Mesenchymal stem cell (in vitro differentiated cells and primary cell): Measurements from ENCODE around the gene SMAD1.

ENCODE experiments used
- DNase-seq: peaks from one replicate; pipeline ENCODE4 v3.0.0-alpha.2; 2013
- H2AFZ ChIP-seq: one replicate; pipeline ENCODE4 v1.6.1; 2013; ENCODE audit warnings: low read depth, mild to moderate bottlenecking, control low read depth, inconsistent platforms, low read length, moderate library complexity
- H2AK5ac ChIP-seq: 2 replicates; pipeline ENCODE4 v1.6.1; 2013; ENCODE audit warnings: low read length, moderate library complexity, mild to moderate bottlenecking, inconsistent platforms; ENCODE audit not compliant: severe bottlenecking
- H2BK120ac ChIP-seq: one replicate; pipeline ENCODE4 v1.6.1; 2013; ENCODE audit warnings: low read depth, mild to moderate bottlenecking, inconsistent platforms, low read length, moderate library complexity
- H2BK12ac ChIP-seq, 2 experiments: one replicate each; pipeline ENCODE4 v1.6.1; 2013; ENCODE audit warnings: inconsistent platforms in 2 of 2, low read length in 2 of 2, mild to moderate bottlenecking in 2 of 2, moderate library complexity in 2 of 2, control low read depth in 1 of 2
- H2BK15ac ChIP-seq: one replicate; pipeline ENCODE4 v1.6.1; 2013; ENCODE audit warnings: mild to moderate bottlenecking, low read depth, inconsistent platforms; ENCODE audit not compliant: poor library complexity, severe bottlenecking
- H2BK5ac ChIP-seq: 2 replicates; pipeline ENCODE4 v1.6.1; 2013; ENCODE audit warnings: low read depth, mild to moderate bottlenecking, low read length, control low read depth, inconsistent platforms; ENCODE audit not compliant: poor library complexity, severe bottlenecking
- H3K14ac ChIP-seq, 2 experiments: one replicate each; pipeline ENCODE4 v1.6.1; 2013; ENCODE audit warnings: inconsistent platforms in 2 of 2, low read length in 2 of 2, control low read depth in 1 of 2, mild to moderate bottlenecking in 1 of 2, moderate library complexity in 1 of 2
- H3K18ac ChIP-seq, 2 experiments: one replicate each; pipeline ENCODE4 v1.6.1; 2013; ENCODE audit warnings: inconsistent platforms in 2 of 2, low read length in 2 of 2, control low read depth in 1 of 2, low read depth in 1 of 2, mild to moderate bottlenecking in 1 of 2
- H3K23ac ChIP-seq, 2 experiments: one replicate each; pipeline ENCODE4 v1.6.1; 2013; ENCODE audit warnings: inconsistent platforms in 2 of 2, low read length in 2 of 2, mild to moderate bottlenecking in 2 of 2, moderate library complexity in 2 of 2, control low read depth in 1 of 2
- H3K27ac ChIP-seq: 2 replicates; pipeline ENCODE4 v1.5.1; 2013; ENCODE audit warnings: mild to moderate bottlenecking, moderate library complexity, low read length, control low read depth, inconsistent platforms; ENCODE audit not compliant: poor library complexity, severe bottlenecking
- H3K27me3 ChIP-seq, 2 experiments: 2 replicates each; pipeline versions ENCODE4 v1.6.1 to v1.7.0; 2013; ENCODE audit warnings: low read length in 2 of 2, mild to moderate bottlenecking in 2 of 2, moderate library complexity in 2 of 2, control low read depth in 1 of 2, inconsistent platforms in 1 of 2; ENCODE audit not compliant: control insufficient read depth in 1 of 2, insufficient read depth in 1 of 2
- H3K36me3 ChIP-seq, 2 experiments: 2 replicates each; pipeline versions ENCODE4 v1.6.1 to v1.7.0; 2013; ENCODE audit warnings: low read length in 2 of 2, control low read depth in 1 of 2, inconsistent platforms in 1 of 2, low read depth in 1 of 2, mild to moderate bottlenecking in 1 of 2; ENCODE audit not compliant: insufficient read depth in 2 of 2, control insufficient read depth in 1 of 2
- H3K4ac ChIP-seq, 2 experiments: one replicate each; pipeline ENCODE4 v1.6.1; 2013; ENCODE audit warnings: inconsistent platforms in 2 of 2, low read length in 2 of 2, mild to moderate bottlenecking in 2 of 2, moderate library complexity in 2 of 2, control low read depth in 1 of 2, low read depth in 1 of 2
- H3K4me1 ChIP-seq: 2 replicates; pipeline ENCODE4 v1.6.1; 2013; ENCODE audit warnings: low read depth, low read length, control low read depth; ENCODE audit not compliant: control insufficient read depth, insufficient read depth
- H3K4me2 ChIP-seq: 2 replicates; pipeline ENCODE4 v1.6.1; 2013; ENCODE audit warnings: low read length, mild to moderate bottlenecking, inconsistent platforms; ENCODE audit not compliant: poor library complexity, severe bottlenecking
- H3K4me3 ChIP-seq, 2 experiments: 2 replicates each; pipeline versions ENCODE4 v1.5.1 to v1.7.0; 2013; ENCODE audit warnings: low read length in 2 of 2, mild to moderate bottlenecking in 2 of 2, control low read depth in 1 of 2, low read depth in 1 of 2; ENCODE audit not compliant: insufficient read depth in 1 of 2
- H3K79me1 ChIP-seq: replicated peaks from 2 replicates; pipeline ENCODE4 v1.6.1; 2013; ENCODE audit warnings: mild to moderate bottlenecking, control low read depth, low read length, inconsistent platforms; ENCODE audit not compliant: poor library complexity, severe bottlenecking
- H3K9ac ChIP-seq: 2 replicates; pipeline ENCODE4 v1.7.0; 2013; ENCODE audit warnings: mild to moderate bottlenecking, low read length, moderate library complexity
- H3K9me3 ChIP-seq: 2 replicates; pipeline ENCODE4 v1.7.0; 2013; ENCODE audit warnings: mild to moderate bottlenecking, low read length; ENCODE audit not compliant: control insufficient read depth
- H4K8ac ChIP-seq: one replicate; pipeline ENCODE4 v1.6.1; 2013; ENCODE audit warnings: inconsistent platforms, mild to moderate bottlenecking, low read length, moderate library complexity
- H4K91ac ChIP-seq: one replicate; pipeline ENCODE4 v1.6.1; 2013; ENCODE audit warnings: mild to moderate bottlenecking, low read length, inconsistent platforms
- WGBS: methylation state at CpG from one replicate; pipeline ENCODE4 v1.1.7; 2013; ENCODE audit warnings: mixed read lengths; 5-methylcytosine and 5-hydroxymethylcytosine counted together

The SMAD1 gene

GRCh38 chr4:145490796-145491195 lies 9.1 kb downstream of the SMAD1 start:
- no peak for DNase-seq

GRCh38 chr4:145492376-145492775 lies 10.7 kb downstream of the SMAD1 start:
- no peak overlapping the region for H3K14ac ChIP-seq
- no peaks in the 10 kb centered on the region for H3K36me3 ChIP-seq
- H2BK12ac ChIP-seq: no peak overlapping the region
- no peaks in the 10 kb centered on the region for H3K9me3 ChIP-seq
- no peak overlapping the region for H2BK120ac ChIP-seq
- DNase-seq: no peak
- H3K23ac ChIP-seq: no peak overlapping the region
- H2BK5ac ChIP-seq: no peak overlapping the region
- H3K79me1 ChIP-seq: peaks cover 17% of the 10 kb centered on the region
- no peak overlapping the region for H3K27ac ChIP-seq
- no peak overlapping the region for H3K9ac ChIP-seq
- WGBS: 83% methylated on average over 2 of the region's 3 CpGs
- no peak overlapping the region for H2AK5ac ChIP-seq
- no peak overlapping the region for H2BK15ac ChIP-seq
- no peak overlapping the region for H3K18ac ChIP-seq
- H2AFZ ChIP-seq: no peak overlapping the region
- peaks cover 1% of the 10 kb centered on the region for H3K4me1 ChIP-seq
- H3K4ac ChIP-seq: no peak overlapping the region
- no peaks in the 10 kb centered on the region for H3K27me3 ChIP-seq
- H4K8ac ChIP-seq: no peak overlapping the region
- no peak overlapping the region for H4K91ac ChIP-seq
- no peak overlapping the region for H3K4me2 ChIP-seq
- H3K4me3 ChIP-seq: no peak overlapping the region

More at GRCh38 chr4:145490796-145491195, 9.1 kb downstream of the SMAD1 start:
- Histone ChIP-seq H2BK12ac (no peak overlapping the region), H3K36me3 (no peaks in the 10 kb centered on the region), H3K4ac (no peak overlapping the region), H4K8ac (no peak overlapping the region), H4K91ac (no peak overlapping the region), H3K14ac (no peak overlapping the region), H3K79me1 (peaks cover 14% of the 10 kb centered on the region), H3K27ac (no peak overlapping the region), H2BK120ac (no peak overlapping the region), H3K4me2 (no peak overlapping the region), H2BK15ac (no peak overlapping the region), H3K9me3 (no peaks in the 10 kb centered on the region), H3K4me1 (peaks cover 1% of the 10 kb centered on the region), H3K23ac (no peak overlapping the region), H3K4me3 (no peak overlapping the region), H2AFZ (no peak overlapping the region), H2BK5ac (no peak overlapping the region), H3K18ac (no peak overlapping the region), H3K9ac (no peak overlapping the region), H2AK5ac (no peak overlapping the region), H3K27me3 (no peaks in the 10 kb centered on the region)
- WGBS: no CpG with 5 or more reads among the region's 1 CpG

- no peak overlapping the region for H2BK15ac ChIP-seq
- H4K8ac ChIP-seq: no peak overlapping the region
- no peak overlapping the region for H2BK5ac ChIP-seq
- no peaks in the 10 kb centered on the region for H3K36me3 ChIP-seq
- DNase-seq: no peak
- H3K14ac ChIP-seq: no peak overlapping the region
- H2BK120ac ChIP-seq: no peak overlapping the region
- H2AK5ac ChIP-seq: no peak overlapping the region
- no peaks in the 10 kb centered on the region for H3K27me3 ChIP-seq
- peaks cover 1% of the 10 kb centered on the region for H3K4me1 ChIP-seq
- H4K91ac ChIP-seq: no peak overlapping the region
- H3K27ac ChIP-seq: no peak overlapping the region
- H2BK12ac ChIP-seq: no peak overlapping the region
- H3K9me3 ChIP-seq: no peaks in the 10 kb centered on the region
- H3K4me3 ChIP-seq: no peak overlapping the region
- H3K4ac ChIP-seq: no peak overlapping the region
- no peak overlapping the region for H2AFZ ChIP-seq
- no peak overlapping the region for H3K18ac ChIP-seq
- H3K23ac ChIP-seq: no peak overlapping the region
- H3K4me2 ChIP-seq: no peak overlapping the region
- H3K79me1 ChIP-seq: peaks cover 17% of the 10 kb centered on the region
- 100% methylated on average over 1 of the region's 2 CpGs for WGBS
- H3K9ac ChIP-seq: no peak overlapping the region
These were observed 11.5 kb downstream of the SMAD1 start for GRCh38 chr4:145493166-145493565.

- H3K27me3 ChIP-seq: no peaks in the 10 kb centered on the region
- no peak overlapping the region for H2BK12ac ChIP-seq
- no peaks in the 10 kb centered on the region for H3K36me3 ChIP-seq
- H2BK15ac ChIP-seq: no peak overlapping the region
- H3K4me2 ChIP-seq: no peak overlapping the region
- peak overlapping the region; percentile 42 for H2AK5ac ChIP-seq
- no peak overlapping the region for H3K18ac ChIP-seq
- no peak overlapping the region for H2AFZ ChIP-seq
- no peak overlapping the region for H3K27ac ChIP-seq
- H3K4me3 ChIP-seq: no peak overlapping the region
- H3K14ac ChIP-seq: no peak overlapping the region
- no peak overlapping the region for H2BK5ac ChIP-seq
- no peak overlapping the region for H4K91ac ChIP-seq
- 83% methylated on average over 4 of the region's 4 CpGs for WGBS
- no peak overlapping the region for H2BK120ac ChIP-seq
- peaks cover 3% of the 10 kb centered on the region for H3K4me1 ChIP-seq
- H4K8ac ChIP-seq: no peak overlapping the region
- no peak overlapping the region for H3K23ac ChIP-seq
- DNase-seq: no peak
- H3K79me1 ChIP-seq: peaks cover 18% of the 10 kb centered on the region
- H3K4ac ChIP-seq: no peak overlapping the region
- no peak overlapping the region for H3K9ac ChIP-seq
- H3K9me3 ChIP-seq: no peaks in the 10 kb centered on the region
These were observed 13.1 kb downstream of the SMAD1 start for GRCh38 chr4:145494666-145495270.
